WERI-Rb-1 (cell line): Measurements from ENCODE around the gene RNASEH2A.

Source experiments
- DNase-seq: peaks from one replicate; pipeline ENCODE4 v3.0.0-alpha.2; 2020
- H3K27ac ChIP-seq: fragments of 250-450 bp; sonication (Bioruptor Pico); 2 replicates; pipeline ENCODE4 v1.5.1; 2020; ENCODE audit warnings: mild to moderate bottlenecking, moderate library complexity
- H3K27me3 ChIP-seq: fragments of 250-450 bp; sonication (Bioruptor Pico); 2 replicates; pipeline ENCODE4 v1.5.1; 2021; ENCODE audit warnings: mild to moderate bottlenecking, low read depth, moderate library complexity; ENCODE audit not compliant: insufficient read depth, severe bottlenecking
- H3K36me3 ChIP-seq: fragments of 250-450 bp; sonication (Bioruptor Pico); 2 replicates; pipeline ENCODE4 v1.5.1; 2020; ENCODE audit warnings: mild to moderate bottlenecking, moderate library complexity
- H3K4me3 ChIP-seq: 2 replicates; pipeline ENCODE4 v1.5.1; 2011; ENCODE audit warnings: low read depth, mild to moderate bottlenecking, control low read depth, low read length
- H3K9me3 ChIP-seq: fragments of 250-450 bp; sonication (Bioruptor Pico); 2 replicates; pipeline ENCODE4 v1.5.1; 2021; ENCODE audit warnings: mild to moderate bottlenecking, moderate library complexity; ENCODE audit not compliant: severe bottlenecking
- TF ChIP-seq, protein P1 (sequence below): IDR thresholded peaks from 2 replicates; pipeline ENCODE4 v1.5.1; 2011; ENCODE audit warnings: low read depth, mild to moderate bottlenecking, control low read depth, inconsistent platforms, low read length

Gene RNASEH2A

DNA sequence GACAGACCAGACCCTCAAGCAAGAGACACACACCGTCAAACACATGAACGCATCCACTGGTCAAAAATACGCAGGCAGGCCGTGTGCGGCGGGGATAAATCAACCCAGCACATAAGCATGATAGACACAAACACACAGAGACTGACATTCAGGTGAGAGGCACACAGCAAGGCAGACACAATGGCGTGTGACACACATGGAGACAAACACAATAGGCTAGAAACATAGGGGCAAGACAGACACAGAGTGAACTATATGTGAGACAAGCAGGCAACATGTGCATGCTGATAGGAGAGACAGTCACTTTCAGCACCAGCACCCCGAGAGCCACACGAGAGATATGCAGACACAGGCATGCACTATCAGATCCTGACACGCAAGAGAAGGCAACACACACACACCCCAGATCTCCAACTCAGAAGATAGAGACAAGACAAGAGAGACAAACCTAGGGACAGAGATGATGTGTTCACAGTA is 22.0 kb upstream of the RNASEH2A start:
- H3K27ac ChIP-seq = peak overlapping the region; percentile 96
- no peak overlapping the region for H3K4me3 ChIP-seq
- TF ChIP-seq, protein P1, sequence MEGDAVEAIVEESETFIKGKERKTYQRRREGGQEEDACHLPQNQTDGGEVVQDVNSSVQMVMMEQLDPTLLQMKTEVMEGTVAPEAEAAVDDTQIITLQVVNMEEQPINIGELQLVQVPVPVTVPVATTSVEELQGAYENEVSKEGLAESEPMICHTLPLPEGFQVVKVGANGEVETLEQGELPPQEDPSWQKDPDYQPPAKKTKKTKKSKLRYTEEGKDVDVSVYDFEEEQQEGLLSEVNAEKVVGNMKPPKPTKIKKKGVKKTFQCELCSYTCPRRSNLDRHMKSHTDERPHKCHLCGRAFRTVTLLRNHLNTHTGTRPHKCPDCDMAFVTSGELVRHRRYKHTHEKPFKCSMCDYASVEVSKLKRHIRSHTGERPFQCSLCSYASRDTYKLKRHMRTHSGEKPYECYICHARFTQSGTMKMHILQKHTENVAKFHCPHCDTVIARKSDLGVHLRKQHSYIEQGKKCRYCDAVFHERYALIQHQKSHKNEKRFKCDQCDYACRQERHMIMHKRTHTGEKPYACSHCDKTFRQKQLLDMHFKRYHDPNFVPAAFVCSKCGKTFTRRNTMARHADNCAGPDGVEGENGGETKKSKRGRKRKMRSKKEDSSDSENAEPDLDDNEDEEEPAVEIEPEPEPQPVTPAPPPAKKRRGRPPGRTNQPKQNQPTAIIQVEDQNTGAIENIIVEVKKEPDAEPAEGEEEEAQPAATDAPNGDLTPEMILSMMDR = no peak

DNA sequence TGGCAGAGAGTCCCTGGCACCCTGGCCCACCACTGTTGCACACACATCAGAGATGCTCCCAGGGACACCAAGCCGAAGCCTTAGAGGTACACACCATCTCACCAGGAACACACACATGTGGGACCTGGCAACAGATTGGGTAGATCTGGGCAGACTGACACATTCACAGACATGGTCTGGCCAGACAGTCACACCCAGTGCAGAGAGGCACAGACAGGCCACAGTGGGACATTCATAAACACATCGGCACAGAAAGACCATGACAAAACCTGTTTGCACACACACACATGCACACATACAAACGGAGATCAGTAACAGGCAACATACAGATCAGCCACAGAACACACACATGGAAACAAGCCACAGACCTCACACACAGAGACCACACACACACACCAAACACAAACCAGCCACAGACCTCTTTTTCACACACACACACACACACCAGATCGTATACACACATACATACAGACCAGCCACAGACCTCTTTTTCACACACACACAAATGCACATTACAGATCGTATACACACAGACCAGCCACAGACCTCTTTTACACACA is 21.4 kb upstream of the RNASEH2A start:
- H3K27me3 ChIP-seq = no peaks in the 10 kb centered on the region
- H3K9me3 ChIP-seq = no peaks in the 10 kb centered on the region
- TF ChIP-seq, protein P1 = no peak
- H3K27ac ChIP-seq = peak overlapping the region; percentile 96
- DNase-seq = no peak
- H3K36me3 ChIP-seq = no peaks in the 10 kb centered on the region
- no peak overlapping the region for H3K4me3 ChIP-seq

More for the DNA sequence above, 22.0 kb upstream of the RNASEH2A start:
- no peaks in the 10 kb centered on the region for H3K9me3 ChIP-seq
- H3K36me3 ChIP-seq = no peaks in the 10 kb centered on the region
- no peaks in the 10 kb centered on the region for H3K27me3 ChIP-seq
- no peak for DNase-seq

DNA sequence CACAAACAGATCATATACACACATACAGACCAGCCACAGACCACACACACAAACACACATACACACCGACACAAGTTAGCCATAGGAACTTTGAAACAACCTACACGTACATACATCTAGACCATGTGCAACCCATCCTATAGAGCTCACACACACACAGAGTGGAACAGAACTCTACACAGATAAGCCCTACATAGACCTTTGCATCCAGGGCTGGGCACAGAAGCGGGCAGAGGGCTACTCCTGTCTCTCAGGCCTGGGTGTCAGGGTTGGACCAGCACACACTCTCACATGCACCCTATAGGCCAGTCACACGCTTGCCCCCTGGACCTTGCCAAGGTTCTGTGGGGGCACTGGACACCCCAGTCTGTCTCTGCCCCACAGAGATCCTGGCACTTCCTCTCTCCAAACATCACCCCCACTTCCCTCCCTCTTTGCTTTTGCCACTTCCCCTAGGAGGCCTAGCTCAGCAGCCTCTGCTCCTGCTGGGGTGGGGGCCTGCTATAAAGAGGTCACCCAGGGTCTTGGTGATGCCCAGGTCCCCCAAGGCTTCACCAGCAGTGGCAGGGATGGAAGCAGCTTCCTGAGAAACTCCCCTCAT is 20.9 kb upstream of the RNASEH2A start:
- Histone ChIP-seq H3K27me3 (no peaks in the 10 kb centered on the region), H3K9me3 (no peaks in the 10 kb centered on the region), H3K36me3 (no peaks in the 10 kb centered on the region), H3K4me3 (no peak overlapping the region), H3K27ac (peak overlapping the region; percentile 96)
- no peak for DNase-seq
- TF ChIP-seq, protein P1 = no peak

DNA sequence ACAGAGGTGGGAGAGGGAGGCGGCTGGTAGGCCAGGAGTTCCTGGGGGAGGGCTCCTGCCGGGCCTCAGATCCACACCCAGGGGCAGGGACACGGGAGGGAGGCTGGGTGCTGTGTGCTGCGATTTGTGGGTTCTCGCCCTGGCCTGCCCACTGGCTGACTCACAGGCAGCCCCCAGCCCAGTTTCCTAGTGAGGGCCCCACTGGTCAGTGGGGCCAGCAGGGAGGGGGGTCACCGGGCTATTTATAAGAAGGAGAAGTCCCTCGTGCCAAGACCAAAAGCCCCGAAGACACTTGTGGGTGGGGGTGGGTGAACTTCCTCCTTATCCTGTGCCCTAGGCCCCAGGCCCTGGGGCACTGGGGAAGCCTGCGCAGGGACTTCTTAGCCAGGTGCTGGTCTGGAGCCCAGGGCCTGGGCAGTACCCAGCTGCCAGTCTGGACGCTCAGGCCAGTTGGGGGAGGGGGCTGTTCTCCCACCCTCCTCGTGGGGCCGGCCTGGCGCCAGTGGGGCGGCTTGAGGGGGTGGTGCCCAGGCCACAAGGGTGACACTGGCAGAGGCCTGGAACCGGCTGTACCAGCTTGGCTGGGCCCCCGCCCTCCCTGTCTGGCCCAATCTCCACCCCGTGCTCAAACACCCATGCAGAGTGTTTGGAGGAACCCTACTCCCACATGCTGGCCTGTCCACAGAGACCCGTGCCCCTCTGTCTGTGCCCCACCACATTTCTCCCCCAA is 20.1 kb upstream of the RNASEH2A start:
- DNase-seq = no peak
- Histone ChIP-seq H3K27me3 (no peaks in the 10 kb centered on the region), H3K9me3 (no peaks in the 10 kb centered on the region), H3K27ac (peak overlapping the region; percentile 96), H3K4me3 (no peak overlapping the region), H3K36me3 (no peaks in the 10 kb centered on the region)
- TF ChIP-seq, protein P1 = no peak

DNA sequence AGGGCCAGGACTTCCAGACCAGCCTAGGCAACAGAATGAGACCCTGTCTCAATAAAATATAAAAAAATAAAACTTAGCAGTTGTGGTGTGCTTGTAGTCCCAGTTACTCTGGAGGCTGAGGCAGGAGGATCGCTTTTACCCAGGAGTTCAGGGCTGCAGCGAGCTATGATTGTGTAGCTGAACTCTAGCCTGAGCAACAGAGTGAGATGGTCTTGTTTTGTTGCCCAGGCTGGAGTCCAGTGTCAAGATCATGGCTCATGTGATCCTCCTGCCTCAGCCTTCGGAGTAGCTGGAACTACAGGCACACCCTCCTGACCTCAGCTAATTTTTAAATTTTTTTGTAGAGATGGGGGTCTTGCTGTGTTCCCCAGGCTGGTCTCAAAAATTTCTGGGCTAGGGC is 19.4 kb upstream of the RNASEH2A start:
- H3K27ac ChIP-seq = peak overlapping the region; percentile 96
- no peak for DNase-seq
- TF ChIP-seq, protein P1 = no peak
- H3K27me3 ChIP-seq = no peaks in the 10 kb centered on the region
- no peaks in the 10 kb centered on the region for H3K36me3 ChIP-seq
- no peak overlapping the region for H3K4me3 ChIP-seq
- H3K9me3 ChIP-seq = no peaks in the 10 kb centered on the region
